Medulla oblongata (tissue), 1 donor: ENCODE data around the gene TBCE.

Experiments
- DNase-seq: peaks from one replicate; pipeline ENCODE4 v3.0.0-alpha.2; 2015; ENCODE audit errors: extremely low spot score

TBCE gene

GRCh38 chr1:235410467-235410866, 43.2 kb downstream of the TBCE start:
- DNase-seq, result no peak

GRCh38 chr1:235411489-235412486, 44.6 kb downstream of the TBCE start:
- DNase-seq, result no peak

- peak; percentile 79 for DNase-seq
Observed at GRCh38 chr1:235415008-235415904, 48.0 kb downstream of the TBCE start.

GRCh38 chr1:235416662-235417049, 49.4 kb downstream of the TBCE start:
- DNase-seq, result no peak

GRCh38 chr1:235417086-235417697, 50.0 kb downstream of the TBCE start:
- peak; percentile 86 for DNase-seq

- no peak for DNase-seq
Observed at GRCh38 chr1:235421751-235422150, 54.5 kb downstream of the TBCE start.

- DNase-seq, result no peak
Observed at GRCh38 chr1:235423214-235423652, 56.0 kb downstream of the TBCE start.

- DNase-seq, result peak; percentile 68
Observed at GRCh38 chr1:235424092-235424491, 56.9 kb downstream of the TBCE start.

- no peak for DNase-seq
Observed at GRCh38 chr1:235425357-235425756, 58.1 kb downstream of the TBCE start.

- DNase-seq, result no peak
Observed at GRCh38 chr1:235426143-235426542, 58.9 kb downstream of the TBCE start.

- no peak for DNase-seq
Observed at GRCh38 chr1:235426680-235427079, 59.5 kb downstream of the TBCE start.

GRCh38 chr1:235427447-235427846, 60.2 kb downstream of the TBCE start:
- DNase-seq, result no peak

- DNase-seq, result no peak
Observed at GRCh38 chr1:235429143-235429542, 61.9 kb downstream of the TBCE start.

GRCh38 chr1:235430991-235431390, 63.8 kb downstream of the TBCE start:
- DNase-seq, result no peak

GRCh38 chr1:235434001-235434400, 66.8 kb downstream of the TBCE start:
- no peak for DNase-seq

- no peak for DNase-seq
Observed at GRCh38 chr1:235441159-235441685, 74.0 kb downstream of the TBCE start.

- no peak for DNase-seq
Observed at GRCh38 chr1:235442788-235443429, 75.7 kb downstream of the TBCE start.

GRCh38 chr1:235448616-235449015, 81.4 kb downstream of the TBCE start:
- DNase-seq, result no peak

GRCh38 chr1:235450433-235450832, 83.2 kb downstream of the TBCE start:
- DNase-seq, result no peak

GRCh38 chr1:235450886-235451483, 83.8 kb downstream of the TBCE start:
- DNase-seq, result no peak

GRCh38 chr1:235454021-235454420, 86.8 kb downstream of the TBCE start:
- DNase-seq, result no peak
